Stimulated activated CD8-positive, alpha-beta memory T cell treated with anti-CD3 and anti-CD28 coated beads, Interleukin-7, amount 100 ng/mL, for 4 hours (primary cell): ENCODE measurements around the gene HTT.
"Not testable (repeated sequence)": the region's sequence is repeated elsewhere in the genome, so short reads cannot be mapped to it uniquely, and the experiment has no call there.

Experiments
- DNase-seq, 2 donors: peaks; one replicate each; pipeline ENCODE4 v3.0.0-alpha.2; 2020; ENCODE audit warnings: low read depth in 2 of 2

The HTT gene

GRCh38 chr4:3121596-3121995, 47.1 kb downstream of the HTT start:
- DNase-seq, result no peak

DNA sequence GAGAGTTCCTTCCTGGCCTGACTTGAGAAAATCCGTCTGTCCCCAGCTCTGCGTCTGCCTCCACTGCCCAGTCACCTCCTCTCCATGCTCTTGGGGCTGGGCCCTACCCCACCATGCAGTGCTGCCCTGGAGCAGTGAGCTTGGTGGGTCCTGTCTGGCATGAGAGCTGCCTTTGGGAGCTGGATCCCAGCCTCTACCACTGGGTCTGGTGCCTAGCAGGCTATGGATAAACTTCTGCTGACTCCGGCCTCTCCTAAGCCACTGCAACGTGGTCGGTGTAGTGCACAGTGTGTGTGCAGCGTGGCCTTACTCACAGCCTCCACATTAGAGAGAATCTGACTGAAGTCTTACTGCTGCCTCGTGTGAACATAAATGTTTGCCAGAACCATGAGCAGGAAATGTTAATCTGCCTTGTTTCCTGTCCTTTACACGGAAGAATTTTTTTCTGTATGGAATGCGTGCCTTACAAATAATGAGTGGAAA, 47.6 kb downstream of the HTT start:
- no peak for DNase-seq

DNA sequence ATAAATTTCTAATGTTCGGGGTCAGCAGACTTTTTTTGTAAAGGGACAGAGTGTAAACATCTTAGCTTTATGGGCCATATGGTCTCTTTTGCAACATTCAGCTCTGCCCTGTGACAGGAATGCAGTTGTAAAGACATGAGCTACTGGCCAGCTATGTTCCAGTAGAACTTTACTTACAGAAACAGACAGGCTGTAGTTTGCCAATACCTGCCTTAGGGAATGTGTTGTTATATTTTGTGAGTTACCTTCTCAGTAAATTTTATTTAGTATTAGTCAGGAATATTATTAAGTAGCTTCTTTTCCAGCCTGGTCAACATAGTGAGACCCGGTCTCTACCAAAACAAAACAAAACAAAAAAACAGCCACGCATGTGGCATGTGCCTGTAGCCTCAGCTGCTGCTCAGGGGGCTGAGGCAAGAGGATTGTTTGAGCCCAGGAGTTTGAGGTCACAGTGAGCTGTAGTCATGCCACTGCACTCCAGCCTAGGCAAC, 48.7 kb downstream of the HTT start:
- no peak for DNase-seq

GRCh38 chr4:3124070-3124767, 49.7 kb downstream of the HTT start:
- no peak for DNase-seq

GRCh38 chr4:3127112-3127511, 52.6 kb downstream of the HTT start:
- no peak for DNase-seq

- no peak for DNase-seq
These were observed 53.6 kb downstream of the HTT start for GRCh38 chr4:3128058-3128457.

DNA sequence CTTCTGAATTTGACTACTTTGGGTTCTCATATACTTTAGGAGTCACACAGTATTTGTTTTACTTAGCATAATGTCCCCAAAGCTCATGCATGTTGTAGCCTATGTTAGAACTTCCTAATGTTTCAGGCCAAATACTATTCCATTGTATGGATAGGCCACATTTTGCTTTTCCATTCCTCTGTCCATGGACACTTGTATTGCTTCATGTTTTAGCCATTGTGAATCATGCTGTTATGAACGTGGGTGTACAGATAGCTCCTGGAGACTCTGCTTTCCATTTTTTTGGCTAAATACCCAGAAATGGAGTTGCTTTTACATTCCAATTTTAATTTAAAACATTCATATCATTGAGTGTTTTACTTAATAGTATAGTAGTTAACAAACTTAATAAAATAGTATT, 54.5 kb downstream of the HTT start:
- no peak for DNase-seq

DNA sequence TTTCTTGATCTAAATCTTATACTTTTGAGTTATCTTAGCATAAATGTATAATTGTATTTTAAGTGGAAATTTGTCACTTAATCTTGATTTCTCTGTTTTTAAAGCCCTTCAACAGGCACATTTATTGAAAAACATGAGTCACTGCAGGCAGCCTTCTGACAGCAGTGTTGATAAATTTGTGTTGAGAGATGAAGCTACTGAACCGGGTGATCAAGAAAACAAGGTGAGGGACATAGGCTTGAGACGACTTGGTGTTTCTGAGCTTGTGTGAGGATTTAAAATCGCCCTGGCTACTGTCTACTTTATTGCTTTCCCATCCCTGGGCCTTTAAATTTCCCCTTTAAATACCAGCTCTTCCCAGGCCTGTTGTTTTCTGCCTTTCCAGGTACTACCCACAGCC, 55.7 kb downstream of the HTT start:
- DNase-seq, result no peak

DNA sequence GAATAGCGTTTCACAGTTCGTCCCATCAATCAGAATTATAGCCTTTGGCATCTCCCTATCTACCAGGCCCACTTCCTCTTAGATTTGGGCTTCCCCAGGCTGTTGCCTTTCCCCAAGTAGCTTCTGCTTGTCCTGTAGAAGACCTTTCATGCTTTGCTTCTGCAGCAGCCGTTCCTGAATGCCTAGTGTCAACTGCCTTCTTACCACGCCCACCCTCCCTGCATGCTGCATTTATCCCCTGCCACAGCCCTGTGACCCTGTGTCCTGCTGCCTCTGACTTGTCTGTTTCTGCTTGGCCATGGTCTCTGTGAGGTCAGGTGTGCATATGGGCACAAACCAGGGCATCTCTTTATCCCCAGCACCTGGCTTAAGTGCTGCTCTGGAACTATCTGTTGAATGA, 56.3 kb downstream of the HTT start:
- no peak for DNase-seq

DNA sequence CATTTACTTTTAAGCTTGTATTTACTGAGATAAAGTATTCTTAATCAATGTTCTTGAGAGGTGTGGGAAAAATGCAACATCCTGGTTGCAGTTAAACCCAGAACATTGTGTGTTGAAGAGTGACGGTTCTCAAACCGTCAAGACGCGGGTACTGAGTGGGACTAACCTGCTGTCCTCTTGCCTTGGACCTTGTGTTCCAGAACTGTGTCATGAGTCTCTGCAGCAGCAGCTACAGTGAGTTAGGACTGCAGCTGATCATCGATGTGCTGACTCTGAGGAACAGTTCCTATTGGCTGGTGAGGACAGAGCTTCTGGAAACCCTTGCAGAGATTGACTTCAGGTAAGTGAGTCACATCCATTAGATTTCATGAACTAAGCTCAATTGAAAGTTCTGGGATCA, 59.7 kb downstream of the HTT start:
- DNase-seq, result no peak

DNA sequence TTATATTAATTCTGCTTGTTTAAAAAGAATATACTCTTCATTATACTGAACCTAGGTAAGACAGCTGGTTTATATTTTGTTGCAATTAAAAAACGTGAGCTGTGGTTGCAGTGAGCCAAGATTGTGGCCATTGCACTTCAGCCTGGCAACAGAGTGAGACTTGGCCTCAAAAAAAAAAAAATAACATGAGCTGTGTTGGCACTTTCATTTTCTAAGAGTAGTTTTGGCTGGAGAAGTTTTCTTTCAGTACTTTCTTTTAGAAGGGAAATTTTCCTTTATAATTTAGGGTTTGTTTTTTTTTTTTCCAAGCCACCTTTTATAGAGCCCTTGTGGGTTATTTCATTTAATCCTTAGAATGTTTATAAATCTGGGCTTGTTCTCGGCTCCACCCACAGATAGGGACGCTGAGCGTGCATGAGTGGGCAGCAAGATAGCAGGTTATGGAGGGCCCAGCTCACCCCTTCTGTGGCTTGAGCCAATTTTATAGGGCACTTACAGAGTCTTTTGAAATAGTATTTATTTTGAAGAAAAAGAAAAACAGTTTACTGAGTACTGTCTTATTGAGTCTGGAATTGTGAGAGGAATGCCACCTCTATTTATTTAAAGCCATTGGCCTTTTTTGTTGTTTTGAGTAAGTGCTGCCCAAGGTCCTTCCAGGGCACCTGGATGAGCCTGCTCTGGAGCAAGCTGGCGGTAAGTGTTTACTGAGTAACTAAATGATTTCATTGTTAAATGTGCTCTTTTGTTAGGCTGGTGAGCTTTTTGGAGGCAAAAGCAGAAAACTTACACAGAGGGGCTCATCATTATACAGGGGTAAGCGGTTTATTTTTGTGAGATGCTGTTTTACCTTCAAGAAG, 60.9 kb downstream of the HTT start:
- no peak for DNase-seq

- no peak for DNase-seq
These were observed 62.0 kb downstream of the HTT start for GRCh38 chr4:3136454-3136853.

GRCh38 chr4:3137908-3138307, 63.4 kb downstream of the HTT start:
- DNase-seq, result no peak

GRCh38 chr4:3145234-3145924, 70.9 kb downstream of the HTT start:
- DNase-seq, result no peak

DNA sequence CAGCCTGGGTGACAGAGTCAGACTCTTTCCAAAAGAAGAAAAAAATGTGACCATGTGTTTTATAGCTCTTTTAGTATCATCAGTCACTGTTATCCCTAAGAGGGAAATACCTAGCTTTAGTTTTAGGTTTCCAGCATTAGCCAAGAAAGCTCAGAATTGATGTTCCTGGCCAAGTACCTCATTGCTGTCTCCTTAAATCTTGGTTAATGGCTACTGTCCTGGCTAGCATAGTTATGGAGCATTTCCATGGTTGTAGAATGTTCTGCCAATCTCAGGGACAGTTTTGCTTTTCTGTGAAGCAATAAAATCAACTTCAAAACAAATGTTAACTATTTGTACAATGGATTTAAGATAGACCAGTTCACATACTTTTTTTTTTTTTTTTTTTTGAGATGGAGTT, 74.4 kb downstream of the HTT start:
- no peak for DNase-seq

GRCh38 chr4:3151238-3151637, 76.8 kb downstream of the HTT start:
- not testable (repeated sequence) for DNase-seq

DNA sequence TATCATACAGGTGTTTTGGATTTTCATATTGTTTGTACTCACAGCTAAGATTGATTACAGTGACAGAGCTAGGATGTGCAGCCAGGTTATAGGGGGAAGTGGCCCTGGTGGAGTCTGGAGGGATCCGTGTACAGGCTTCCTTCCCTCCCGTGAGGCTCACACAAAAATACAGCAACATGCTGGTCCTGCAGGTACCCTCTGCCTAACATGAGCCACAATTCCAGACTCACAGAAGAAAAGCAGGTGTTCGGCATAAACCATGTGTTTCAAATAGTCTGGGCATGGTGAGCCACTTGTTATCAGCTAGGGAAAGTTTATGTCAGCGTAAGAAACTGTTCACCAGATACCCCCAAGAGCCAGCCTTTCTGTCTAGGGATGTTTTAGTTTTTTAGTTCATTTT, 82.9 kb downstream of the HTT start:
- DNase-seq, result no peak

DNA sequence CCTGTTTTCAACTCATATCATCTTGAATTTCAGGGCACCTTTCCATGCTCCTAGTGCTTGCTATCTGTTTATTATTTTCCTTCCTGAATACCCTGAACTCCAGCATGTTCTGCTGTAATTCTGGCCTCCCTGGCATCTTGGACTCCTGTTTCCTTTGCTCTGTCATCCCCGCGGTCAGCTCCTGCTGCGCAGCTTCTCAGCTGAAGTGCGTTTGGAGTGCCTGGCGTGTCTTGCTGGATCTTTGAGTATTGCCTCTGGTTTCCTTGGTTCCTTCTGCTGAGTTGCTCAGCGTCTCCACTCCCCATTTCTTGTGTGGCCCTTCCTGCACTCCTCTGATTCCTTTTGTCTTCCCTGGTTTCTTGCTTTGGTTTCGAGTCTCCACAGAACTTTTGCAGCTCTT, 84.4 kb downstream of the HTT start:
- no peak for DNase-seq

DNA sequence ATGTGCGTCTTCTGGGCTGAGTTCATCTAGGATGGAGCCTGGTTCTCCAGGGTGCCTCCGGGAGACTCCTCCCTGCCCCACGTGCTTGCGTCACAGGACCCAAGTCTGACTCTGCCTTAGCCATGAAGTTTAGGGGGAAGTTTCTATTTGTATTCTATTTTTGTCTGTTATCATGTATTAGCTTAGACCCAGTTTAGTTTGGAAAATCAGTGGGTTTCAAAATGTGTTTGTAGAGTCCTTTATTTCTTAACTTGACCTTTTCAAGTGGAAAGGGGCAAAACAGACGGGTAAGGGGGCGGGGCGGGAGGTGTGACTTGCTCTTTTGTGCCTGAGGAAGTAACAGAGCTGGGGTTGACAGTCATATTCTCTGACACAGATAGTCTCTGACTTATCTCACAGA, 86.0 kb downstream of the HTT start:
- DNase-seq, result no peak

DNA sequence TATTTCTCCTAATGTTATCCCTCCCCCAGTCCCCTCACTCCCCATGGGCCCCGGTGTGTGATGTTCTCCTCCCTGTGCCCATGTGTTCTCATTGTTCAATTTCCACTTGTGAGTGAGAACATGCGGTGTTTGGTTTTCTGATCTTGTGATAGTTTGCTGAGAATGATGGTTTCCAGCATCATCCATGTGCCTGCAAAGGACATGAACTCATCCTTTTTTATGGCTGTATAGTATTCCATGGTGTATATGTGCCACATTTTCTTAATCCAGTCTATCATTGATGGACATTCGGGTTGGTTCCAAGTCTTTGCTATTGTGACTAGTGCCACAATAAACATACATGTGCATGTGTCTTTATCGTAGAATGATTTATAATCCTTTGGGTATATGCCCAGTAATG, 86.6 kb downstream of the HTT start:
- DNase-seq, result not testable (repeated sequence)

DNA sequence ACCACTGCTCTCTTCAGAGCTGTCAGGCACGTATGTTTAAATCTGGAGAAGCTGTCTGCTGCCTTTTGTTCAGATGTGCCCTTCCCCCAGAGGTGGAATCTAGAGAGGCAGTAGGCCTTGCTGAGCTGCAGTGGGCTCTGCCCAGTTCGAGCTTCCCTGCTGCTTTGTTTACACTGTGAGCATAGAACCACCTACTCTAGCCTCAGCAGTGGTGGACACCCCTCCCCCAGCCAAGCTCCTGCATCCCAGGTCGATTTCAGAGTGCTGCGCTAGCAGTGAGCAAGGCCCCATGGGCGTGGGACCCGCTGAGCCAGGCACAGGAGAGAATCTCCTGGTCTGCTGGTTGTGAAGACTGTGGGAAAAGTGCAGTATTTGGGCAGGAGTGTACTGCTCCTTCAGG, 92.0 kb downstream of the HTT start:
- DNase-seq, result not testable (repeated sequence)

GRCh38 chr4:3168029-3168428, 93.5 kb downstream of the HTT start:
- DNase-seq, result no peak
